ENCODE results near the gene TDRKH. TPM values are rescaled to one million over a fixed set of nuclear protein-coding genes. Genes with fewer than 3 reads are reported as not detected.

Gene TDRKH
- total RNA-seq, 1 experiment from 2014 or later: 11.1 TPM

GRCh38 chr1:151803915-151804314 lies 13.6 kb upstream of the TDRKH start:
- Histone ChIP-seq H3K4me3 (replicated peaks in 1 of 2; ENCODE audit: low read depth in 1 of 2, low read length in 2 of 2) (no peak overlapping the region), H3K79me2 (ENCODE audit: insufficient read depth, low read length) (no peaks in the 10 kb centered on the region), H3K27ac (ENCODE audit: low read depth, low read length) (no peak overlapping the region), H3K27me3 (ENCODE audit: insufficient read depth, low read length) (peaks cover 43% of the 10 kb centered on the region), H2AFZ (ENCODE audit: low read depth, low read length, poor library complexity, severe bottlenecking) (no peak overlapping the region), H3K9ac (ENCODE audit: low read length) (no peak overlapping the region), H3K9me2 (ENCODE audit: insufficient read depth) (no peaks in the 10 kb centered on the region), H3K4me1 (ENCODE audit: control insufficient read depth in 1 of 2, insufficient read depth in 2 of 2, low read length in 2 of 2) (no peaks in the 10 kb centered on the region), H3K4me2 (ENCODE audit: low read length) (no peak overlapping the region), H4K20me1 (ENCODE audit: insufficient read depth) (no peaks in the 10 kb centered on the region), H3K9me3 (ENCODE audit: control insufficient read depth in 1 of 2, insufficient read depth in 1 of 2, low read depth in 1 of 2, low read length in 2 of 2) (no peaks in the 10 kb centered on the region), H3K36me3 (ENCODE audit: control insufficient read depth in 1 of 2, insufficient read depth in 2 of 2, low read length in 2 of 2) (no peaks in the 10 kb centered on the region)
- intact Hi-C loops (cut with micrococcal nuclease): no loop called here
- ATAC-seq: no peak
- DNase-seq (ENCODE audit: low read depth, low spot score): no peak
- TF ChIP-seq CTCF (IDR thresholded peaks at IDR 0.05 in 2 of 3, conservative IDR thresholded peaks at IDR 0.05 in 1 of 3; ENCODE audit: borderline replicate concordance in 1 of 3, insufficient read depth in 1 of 3, low read depth in 2 of 3, low read length in 2 of 3) (no peak), EZH2 (IDR thresholded peaks at IDR 0.05) (no peak), JUND (IDR thresholded peaks at IDR 0.05) (no peak), ZFX (IDR thresholded peaks at IDR 0.05) (no peak)
- CTCF ChIA-PET: no interaction called here
- no TSS peak for BruUV-seq (replicated peaks)
- POLR2A ChIA-PET: no interaction called here
- RAD21 ChIA-PET (ENCODE audit: low non-redundant PET in 1 of 2, low total read pairs in 2 of 2, uncharacterized antibody in 2 of 2, unreplicated experiment in 2 of 2): no interaction called here

DNA sequence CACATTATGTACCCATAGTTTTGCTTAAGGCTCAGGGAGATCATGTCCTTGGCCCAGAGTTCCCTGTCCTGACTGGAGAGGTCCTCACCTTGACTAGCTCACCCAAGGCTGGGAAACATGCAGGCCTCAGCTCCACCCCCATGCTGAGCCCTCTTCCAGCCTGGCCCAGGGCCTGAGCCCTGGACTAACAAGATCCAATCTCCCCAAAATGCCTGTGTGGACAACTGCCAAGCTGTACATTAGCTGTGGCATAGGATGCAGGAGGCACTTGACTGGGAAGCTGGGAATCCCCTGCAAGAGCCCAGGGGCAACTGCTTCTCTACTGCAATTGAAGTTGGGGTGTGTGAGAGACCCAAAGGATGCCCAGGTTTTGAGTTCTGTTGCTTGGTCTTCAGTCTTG lies 12.9 kb upstream of the TDRKH start:
- no peak for TF ChIP-seq CBX3 (IDR thresholded peaks at IDR 0.05; ENCODE audit: low read depth)
- TF ChIP-seq MAX (IDR thresholded peaks at IDR 0.05): no peak
- no peak for TF ChIP-seq SP1 (IDR thresholded peaks at IDR 0.05; ENCODE audit: low read depth)
- no peak for TF ChIP-seq ZNF274 (IDR thresholded peaks at IDR 0.05; ENCODE audit: low read depth, low read length)
- no peak for TF ChIP-seq TCF7L2 (IDR thresholded peaks at IDR 0.05; ENCODE audit: borderline replicate concordance, extremely low read depth, insufficient read depth, insufficient read length)
- Histone ChIP-seq H3K4me2 (ENCODE audit: low read length) (no peak overlapping the region), H3K9ac (ENCODE audit: low read length) (no peak overlapping the region), H4K20me1 (ENCODE audit: insufficient read depth) (no peaks in the 10 kb centered on the region), H3K9me3 (ENCODE audit: control insufficient read depth in 1 of 2, insufficient read depth in 1 of 2, low read depth in 1 of 2, low read length in 2 of 2) (no peaks in the 10 kb centered on the region), H2AFZ (ENCODE audit: low read depth, low read length, poor library complexity, severe bottlenecking) (no peak overlapping the region), H3K27me3 (ENCODE audit: insufficient read depth, low read length) (peaks cover 46% of the 10 kb centered on the region), H3K4me3 (replicated peaks in 1 of 2; ENCODE audit: low read depth in 1 of 2, low read length in 2 of 2) (no peak overlapping the region), H3K4me1 (ENCODE audit: control insufficient read depth in 1 of 2, insufficient read depth in 2 of 2, low read length in 2 of 2) (no peaks in the 10 kb centered on the region), H3K36me3 (ENCODE audit: control insufficient read depth in 1 of 2, insufficient read depth in 2 of 2, low read length in 2 of 2) (no peaks in the 10 kb centered on the region), H3K27ac (ENCODE audit: low read depth, low read length) (no peak overlapping the region), H3K79me2 (ENCODE audit: insufficient read depth, low read length) (no peaks in the 10 kb centered on the region), H3K9me2 (ENCODE audit: insufficient read depth) (no peaks in the 10 kb centered on the region)
- ChIA-PET POLR2A (no interaction called here), CTCF (no interaction called here), RAD21 (ENCODE audit: low non-redundant PET in 1 of 2, low total read pairs in 2 of 2, uncharacterized antibody in 2 of 2, unreplicated experiment in 2 of 2) (no interaction called here)
- BruUV-seq (replicated peaks): no TSS peak
- ATAC-seq (no peak), DNase-seq (ENCODE audit: low read depth, low spot score) (no peak)
- intact Hi-C loops (cut with micrococcal nuclease): no loop called here

Data from HCT116 (cell line).